Activated naive CD8-positive, alpha-beta T cell treated with anti-CD3 and anti-CD28 coated beads, Interleukin-2, amount 50 U/mL, for 24 hours (primary cell): ENCODE results near the gene TOR1AIP2.
A peak's percentile ranks its signal among the peaks of the same experiment; 100 is the strongest.

Source experiments
- ATAC-seq: fragments of 150-1000 bp; cut with Tn5 transposase; one replicate; pipeline ENCODE4 v1.10.0; 2021
- DNase-seq: peaks from one replicate; pipeline ENCODE4 v3.0.0; 2021
- H3K27ac Mint-ChIP-seq: one replicate; pipeline ENCODE4 v1.8.0; 2021; ENCODE audit warnings: mild to moderate bottlenecking, mixed read lengths
- H3K27me3 Mint-ChIP-seq: one replicate; pipeline ENCODE4 v1.8.0; 2021; ENCODE audit warnings: mixed read lengths
- H3K36me3 Mint-ChIP-seq: one replicate; pipeline ENCODE4 v1.8.0; 2021; ENCODE audit warnings: low read depth, mixed read lengths
- H3K4me1 Mint-ChIP-seq: one replicate; pipeline ENCODE4 v1.8.0; 2021; ENCODE audit warnings: mixed read lengths
- H3K4me3 Mint-ChIP-seq: one replicate; pipeline ENCODE4 v1.8.0; 2021; ENCODE audit warnings: mild to moderate bottlenecking, moderate library complexity, mixed read lengths
- H3K9me3 Mint-ChIP-seq: one replicate; pipeline ENCODE4 v1.8.0; 2021; ENCODE audit warnings: mixed read lengths

Gene TOR1AIP2

DNA sequence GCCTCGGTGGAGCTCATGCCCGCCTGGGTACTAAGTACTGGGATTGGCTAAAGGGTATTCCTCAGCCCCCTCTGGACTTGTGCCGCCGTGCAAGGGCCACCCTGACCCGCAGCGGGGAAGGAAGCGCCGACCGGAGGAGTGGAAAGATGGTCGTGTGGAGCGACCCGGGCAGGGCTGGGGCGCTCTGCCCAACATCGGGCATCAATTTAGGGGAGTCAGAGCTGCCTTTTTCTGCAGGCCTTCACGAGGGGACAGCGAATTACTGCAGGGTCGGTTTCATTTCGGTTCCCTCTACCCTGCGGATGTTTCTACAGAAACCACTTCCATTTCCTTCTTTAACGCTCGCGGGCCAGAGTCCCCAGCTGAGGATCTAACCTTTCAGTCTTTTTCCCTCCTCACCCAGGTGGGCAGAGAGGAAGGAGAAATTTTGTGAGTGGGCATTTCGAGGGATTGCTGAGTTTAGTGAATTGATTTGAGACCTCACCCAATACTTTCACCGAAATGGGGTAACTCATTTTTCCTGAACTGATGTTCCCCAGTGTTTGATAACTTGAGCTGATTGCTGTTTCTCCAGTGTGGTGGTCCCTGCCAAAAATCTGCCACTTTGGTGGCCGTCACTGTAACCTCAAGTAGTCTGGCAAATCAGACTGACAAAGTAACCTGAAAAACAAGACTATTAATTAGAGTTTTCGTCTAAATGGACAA, 5.6 kb upstream of the TOR1AIP2 start:
- Mint-ChIP-seq H3K9me3 (no peaks in the 10 kb centered on the region), H3K27me3 (no peaks in the 10 kb centered on the region), H3K36me3 (peaks cover 23% of the 10 kb centered on the region), H3K4me3 (peak overlapping the region; percentile 92), H3K27ac (peak overlapping the region; percentile 98), H3K4me1 (peaks cover 70% of the 10 kb centered on the region)
- ATAC-seq (no peak), DNase-seq (no peak)

- Mint-ChIP-seq H3K9me3 (no peaks in the 10 kb centered on the region), H3K4me1 (peaks cover 70% of the 10 kb centered on the region), H3K36me3 (peaks cover 21% of the 10 kb centered on the region)
Measured at GRCh38 chr1:179882253-179883039, 4.8 kb upstream of the TOR1AIP2 start, which contains the start of gene TOR1AIP1. TOR1AIP1 (plus strand) TSS chr1:179882285; CDS start chr1:179882503, 218 bp downstream.

GRCh38 chr1:179881642-179882252, 4.1 kb upstream of the TOR1AIP2 start:
- H3K27me3 Mint-ChIP-seq: no peaks in the 10 kb centered on the region
- peak overlapping the region; percentile 98 for H3K27ac Mint-ChIP-seq
- no peaks in the 10 kb centered on the region for H3K9me3 Mint-ChIP-seq
- no peak for DNase-seq
- ATAC-seq: no peak
- peaks cover 63% of the 10 kb centered on the region for H3K4me1 Mint-ChIP-seq
- H3K4me3 Mint-ChIP-seq: peak overlapping the region; percentile 92
- H3K36me3 Mint-ChIP-seq: peaks cover 21% of the 10 kb centered on the region

More at GRCh38 chr1:179882253-179883039, 4.8 kb upstream of the TOR1AIP2 start, which contains the start of gene TOR1AIP1:
- peak; percentile 96 for DNase-seq
- peak; percentile 82 for ATAC-seq
- H3K27ac Mint-ChIP-seq: peak within 1 kb of the TSS; percentile 98
- no peaks in the 10 kb centered on the region for H3K27me3 Mint-ChIP-seq
- H3K4me3 Mint-ChIP-seq: peak within 1 kb of the TSS; percentile 92

DNA sequence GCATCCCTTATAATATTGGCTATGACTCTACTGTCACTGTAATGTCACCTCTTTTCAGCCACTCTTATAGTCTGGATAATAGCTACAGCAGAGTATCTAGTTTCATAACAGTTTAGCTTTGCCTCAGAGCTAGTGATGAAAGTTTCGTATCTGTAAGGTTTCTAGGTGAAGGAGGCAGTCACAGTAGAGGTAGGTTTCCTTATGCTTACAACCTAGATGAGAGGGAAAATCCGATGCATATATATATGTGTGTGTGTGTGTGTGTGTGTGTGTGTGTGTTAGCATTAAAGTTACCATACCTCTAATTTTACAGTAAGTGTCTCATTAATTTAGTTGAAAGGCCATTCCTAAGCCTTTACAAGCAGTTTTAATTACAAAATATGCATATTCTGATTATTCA, 2.2 kb upstream of the TOR1AIP2 start:
- Mint-ChIP-seq H3K36me3 (peaks cover 25% of the 10 kb centered on the region), H3K9me3 (no peaks in the 10 kb centered on the region), H3K27me3 (no peaks in the 10 kb centered on the region), H3K4me1 (peaks cover 65% of the 10 kb centered on the region), H3K4me3 (no peak overlapping the region), H3K27ac (peak overlapping the region; percentile 7)
- ATAC-seq: no peak
- no peak for DNase-seq

- Mint-ChIP-seq H3K27ac (peak overlapping the region; percentile 93), H3K27me3 (no peaks in the 10 kb centered on the region), H3K4me3 (peak overlapping the region; percentile 90), H3K9me3 (no peaks in the 10 kb centered on the region), H3K36me3 (peaks cover 28% of the 10 kb centered on the region), H3K4me1 (peaks cover 60% of the 10 kb centered on the region)
- no peak for DNase-seq
- no peak for ATAC-seq
Measured at GRCh38 chr1:179876300-179876715, 1.3 kb downstream of the TOR1AIP2 start.

DNA sequence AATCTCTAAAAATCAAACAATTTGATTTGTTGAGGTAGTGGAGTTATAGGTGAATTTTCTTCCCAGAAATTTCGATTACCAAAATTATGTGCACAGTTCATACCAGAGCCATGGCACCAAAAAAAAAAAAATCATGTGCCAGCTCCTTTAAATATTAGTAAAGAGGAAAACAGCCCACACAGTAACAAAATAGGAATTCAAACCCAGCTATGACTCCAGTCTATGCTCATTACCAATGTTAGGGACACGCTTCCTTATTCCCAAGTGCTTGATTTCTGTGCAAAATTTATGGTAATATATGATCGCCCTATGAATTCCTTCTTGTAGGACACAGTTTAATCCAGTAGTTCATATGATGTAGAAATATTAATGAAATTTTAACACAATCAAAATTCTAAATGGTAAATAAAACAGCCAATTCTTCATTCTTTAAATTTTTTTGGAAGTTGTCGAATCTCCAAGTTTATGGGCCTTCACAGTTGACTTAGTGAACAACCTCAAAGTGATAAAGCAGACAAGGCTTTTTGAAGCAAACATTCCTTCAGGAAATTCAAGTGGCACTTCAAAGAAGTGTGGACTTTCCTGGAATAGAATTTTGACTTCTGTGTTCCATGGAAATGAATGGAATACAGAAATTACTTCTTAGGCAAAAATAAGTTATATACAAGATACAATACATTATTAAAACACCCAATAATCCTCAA, 1.9 kb downstream of the TOR1AIP2 start:
- ATAC-seq (no peak), DNase-seq (no peak)
- Mint-ChIP-seq H3K4me1 (peaks cover 57% of the 10 kb centered on the region), H3K27ac (no peak overlapping the region), H3K36me3 (peaks cover 28% of the 10 kb centered on the region), H3K4me3 (peak overlapping the region; percentile 18), H3K27me3 (no peaks in the 10 kb centered on the region), H3K9me3 (no peaks in the 10 kb centered on the region)

GRCh38 chr1:179873438-179873851, 4.2 kb downstream of the TOR1AIP2 start:
- ATAC-seq (no peak), DNase-seq (no peak)
- H3K27ac Mint-ChIP-seq: no peak overlapping the region
- H3K27me3 Mint-ChIP-seq: no peaks in the 10 kb centered on the region
- peaks cover 44% of the 10 kb centered on the region for H3K4me1 Mint-ChIP-seq
- no peaks in the 10 kb centered on the region for H3K9me3 Mint-ChIP-seq
- peaks cover 32% of the 10 kb centered on the region for H3K36me3 Mint-ChIP-seq
- H3K4me3 Mint-ChIP-seq: no peak overlapping the region

- H3K27ac Mint-ChIP-seq: no peak overlapping the region
- no peaks in the 10 kb centered on the region for H3K9me3 Mint-ChIP-seq
- no peak overlapping the region for H3K4me3 Mint-ChIP-seq
- H3K4me1 Mint-ChIP-seq: peaks cover 35% of the 10 kb centered on the region
- H3K27me3 Mint-ChIP-seq: no peaks in the 10 kb centered on the region
- ATAC-seq (no peak), DNase-seq (no peak)
- peaks cover 33% of the 10 kb centered on the region for H3K36me3 Mint-ChIP-seq
Measured at GRCh38 chr1:179872558-179872957, 5.0 kb downstream of the TOR1AIP2 start.

GRCh38 chr1:179871940-179872339, 5.7 kb downstream of the TOR1AIP2 start:
- Mint-ChIP-seq H3K27me3 (no peaks in the 10 kb centered on the region), H3K27ac (no peak overlapping the region), H3K4me1 (peaks cover 34% of the 10 kb centered on the region), H3K4me3 (no peak overlapping the region), H3K36me3 (peaks cover 32% of the 10 kb centered on the region), H3K9me3 (no peaks in the 10 kb centered on the region)
- no peak for ATAC-seq
- DNase-seq: no peak

DNA sequence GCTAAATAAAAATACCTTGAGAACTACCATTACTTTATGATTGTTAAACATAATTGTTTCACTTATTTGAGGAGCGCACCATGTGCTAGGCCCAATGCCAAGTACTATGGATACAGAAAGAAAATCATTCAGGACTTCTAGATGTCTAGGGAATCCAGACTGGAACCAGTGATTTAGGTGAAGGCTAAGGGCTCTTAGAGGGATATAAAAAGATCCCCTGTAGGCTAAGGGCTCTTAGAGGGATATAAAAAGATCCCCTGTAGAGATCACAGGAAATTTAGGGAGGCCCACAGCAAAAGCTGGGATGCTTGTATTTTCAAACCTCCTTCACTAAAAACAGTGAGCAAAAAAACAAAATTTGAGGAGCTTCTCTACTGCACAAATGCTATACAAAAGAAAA, 6.7 kb downstream of the TOR1AIP2 start:
- Mint-ChIP-seq H3K4me1 (peaks cover 25% of the 10 kb centered on the region), H3K36me3 (peaks cover 26% of the 10 kb centered on the region), H3K27me3 (no peaks in the 10 kb centered on the region), H3K9me3 (no peaks in the 10 kb centered on the region), H3K27ac (no peak overlapping the region), H3K4me3 (no peak overlapping the region)
- DNase-seq (no peak), ATAC-seq (no peak)

- Mint-ChIP-seq H3K27ac (no peak overlapping the region), H3K9me3 (no peaks in the 10 kb centered on the region), H3K27me3 (no peaks in the 10 kb centered on the region), H3K36me3 (peaks cover 26% of the 10 kb centered on the region), H3K4me1 (peaks cover 7% of the 10 kb centered on the region), H3K4me3 (no peak overlapping the region)
- peak; percentile 65 for ATAC-seq
- peak; percentile 44 for DNase-seq
Measured at GRCh38 chr1:179867493-179868330, 9.9 kb downstream of the TOR1AIP2 start.

DNA sequence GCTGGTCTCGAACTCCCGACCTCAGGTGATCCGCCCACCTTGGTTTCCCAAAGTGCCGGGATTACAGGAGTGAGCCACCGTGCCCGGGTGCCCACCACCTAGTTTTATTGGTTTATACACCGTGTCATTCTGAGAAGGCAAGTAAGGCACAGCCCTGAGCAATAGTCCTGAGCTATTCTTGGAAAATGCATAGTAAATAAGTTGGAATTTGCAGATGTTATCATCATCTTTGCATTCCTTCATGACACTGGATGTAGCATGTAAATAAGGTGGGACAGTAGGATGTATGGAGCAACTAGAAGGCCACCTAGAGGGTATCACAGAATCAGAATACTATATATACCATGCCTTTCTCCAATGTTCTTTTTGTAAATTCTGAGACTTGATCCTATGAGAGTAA, 11.0 kb downstream of the TOR1AIP2 start:
- H3K4me3 Mint-ChIP-seq: no peak overlapping the region
- H3K27me3 Mint-ChIP-seq: no peaks in the 10 kb centered on the region
- DNase-seq (no peak), ATAC-seq (no peak)
- no peak overlapping the region for H3K27ac Mint-ChIP-seq
- no peaks in the 10 kb centered on the region for H3K4me1 Mint-ChIP-seq
- H3K9me3 Mint-ChIP-seq: no peaks in the 10 kb centered on the region
- H3K36me3 Mint-ChIP-seq: peaks cover 33% of the 10 kb centered on the region

GRCh38 chr1:179865377-179865776, 12.2 kb downstream of the TOR1AIP2 start:
- Mint-ChIP-seq H3K27ac (no peak overlapping the region), H3K4me3 (no peak overlapping the region), H3K4me1 (no peaks in the 10 kb centered on the region), H3K36me3 (peaks cover 32% of the 10 kb centered on the region), H3K9me3 (no peaks in the 10 kb centered on the region), H3K27me3 (no peaks in the 10 kb centered on the region)
- DNase-seq (no peak), ATAC-seq (no peak)
